Frontal cortex (tissue), 4 donors: Measurements from ENCODE around the gene HJV. TPM values are rescaled to one million over a fixed set of nuclear protein-coding genes. Genes with fewer than 3 reads are reported as not detected.

Experiments used
- DNase-seq, 2 donors: peaks; one replicate each; pipeline ENCODE4 v3.0.0; 2012; ENCODE audit warnings: low spot score in 2 of 2
- FAIRE-seq: peaks from 2 replicates; lab custom pipeline; 2012; peaks lifted over from hg19 to GRCh38; lab: Jason Lieb, UNC
- total RNA-seq: library from RNA; depleted of rRNA; stranded (reverse); fragments of >200 nt; gene quantifications from one replicate; pipeline ENCODE4 v1.2.3, GENCODE V29; 2014
- donor health status: control.
- donor health status: control.
- donor health status: control.

The HJV gene
- total RNA-seq, 1 donor from 2014 or later: not detected

DNA sequence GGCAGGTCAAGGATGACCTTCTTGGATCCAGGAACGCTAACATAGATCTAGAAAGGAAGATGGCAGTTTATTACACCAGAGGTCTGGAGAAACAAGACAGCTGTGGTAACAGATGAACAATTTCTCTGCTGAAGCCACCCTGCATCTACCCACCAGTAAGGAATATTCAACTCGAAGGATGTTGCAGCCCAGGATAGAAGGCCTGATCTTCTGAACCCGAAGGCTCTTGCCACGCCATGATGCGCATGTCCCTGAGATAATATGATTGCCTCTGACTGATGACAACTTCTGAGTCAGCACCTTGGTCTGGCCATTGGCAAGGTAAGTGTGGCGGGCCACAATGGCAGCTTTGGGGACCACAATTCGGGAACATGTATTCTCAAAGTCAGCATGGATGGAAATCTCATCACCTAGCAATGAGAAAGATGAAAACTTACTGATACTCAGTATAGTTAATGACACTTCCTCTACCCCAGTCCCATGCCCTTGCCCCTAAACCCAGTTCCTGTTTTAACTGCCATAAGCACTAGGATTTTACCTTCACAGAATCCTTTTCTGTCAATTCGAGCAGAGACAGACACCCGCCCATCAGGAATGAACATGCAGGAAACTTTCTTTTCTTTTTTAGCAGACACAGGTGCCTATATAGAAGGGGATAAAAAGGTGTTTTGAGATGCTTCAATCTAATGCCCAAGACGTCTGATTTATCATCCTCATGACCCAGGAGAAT lies 27.0 kb downstream of the HJV start:
- FAIRE-seq: no peak
- no peak for DNase-seq

- DNase-seq: no peak
- FAIRE-seq: no peak
Observed at GRCh38 chr1:145993618-145994390, 27.7 kb downstream of the HJV start.

GRCh38 chr1:145992958-145993617 lies 28.4 kb downstream of the HJV start:
- DNase-seq: no peak
- FAIRE-seq: no peak

GRCh38 chr1:145992502-145992936 lies 29.0 kb downstream of the HJV start:
- no peak for FAIRE-seq

GRCh38 chr1:145991735-145992412 lies 29.7 kb downstream of the HJV start:
- no peak for DNase-seq
- FAIRE-seq: no peak

More at GRCh38 chr1:145992502-145992936, 29.0 kb downstream of the HJV start:
- no peak for DNase-seq

DNA sequence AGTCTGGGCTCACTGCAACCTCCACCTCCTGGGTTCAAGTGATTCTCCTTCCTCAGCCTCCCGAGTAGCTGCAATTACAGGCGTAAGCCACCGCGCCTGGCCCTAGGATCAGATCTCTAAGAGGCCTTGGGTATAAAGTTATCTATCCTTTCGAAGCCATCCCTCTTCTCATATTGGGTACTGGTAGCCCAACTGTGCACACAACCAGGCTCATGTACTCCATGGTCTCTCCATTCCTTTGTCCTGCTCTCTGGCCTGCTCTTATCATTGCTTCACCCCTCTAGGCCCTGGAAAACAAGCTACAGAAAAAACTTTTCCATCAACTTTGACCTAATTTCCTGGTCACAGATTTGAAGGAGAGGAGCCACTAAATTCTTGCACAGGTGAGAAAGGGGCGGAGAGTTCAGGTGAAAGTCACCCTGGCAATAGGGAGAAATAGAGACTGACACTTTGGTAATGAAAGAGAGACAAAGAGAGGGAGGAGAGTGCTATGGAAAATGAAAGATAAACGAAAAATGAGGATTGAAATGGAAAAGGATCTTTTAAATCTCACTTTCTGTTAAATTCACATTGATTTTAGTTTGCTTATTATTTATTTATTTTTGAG lies 31.2 kb downstream of the HJV start:
- no peak for DNase-seq
- FAIRE-seq: no peak

DNA sequence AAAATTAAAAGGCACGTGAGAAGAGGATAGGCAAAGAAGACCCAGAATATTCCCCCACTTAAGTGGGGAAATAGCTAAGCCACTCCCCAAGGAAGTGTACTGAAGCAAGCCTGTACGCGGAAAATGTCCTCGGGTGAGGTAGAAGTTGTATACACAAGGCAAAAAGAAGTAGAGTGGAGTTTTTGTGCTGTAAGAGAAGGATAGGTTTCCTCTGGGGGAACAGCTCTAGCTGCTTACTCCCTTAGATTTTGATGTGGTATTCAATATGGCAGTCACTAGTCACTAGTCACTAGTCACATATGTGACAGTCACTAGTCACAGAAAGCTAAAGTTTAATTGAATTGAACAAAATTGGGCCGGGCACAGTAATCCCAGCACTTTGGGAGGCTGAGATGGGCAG lies 32.8 kb downstream of the HJV start:
- DNase-seq: no peak
- FAIRE-seq: no peak

DNA sequence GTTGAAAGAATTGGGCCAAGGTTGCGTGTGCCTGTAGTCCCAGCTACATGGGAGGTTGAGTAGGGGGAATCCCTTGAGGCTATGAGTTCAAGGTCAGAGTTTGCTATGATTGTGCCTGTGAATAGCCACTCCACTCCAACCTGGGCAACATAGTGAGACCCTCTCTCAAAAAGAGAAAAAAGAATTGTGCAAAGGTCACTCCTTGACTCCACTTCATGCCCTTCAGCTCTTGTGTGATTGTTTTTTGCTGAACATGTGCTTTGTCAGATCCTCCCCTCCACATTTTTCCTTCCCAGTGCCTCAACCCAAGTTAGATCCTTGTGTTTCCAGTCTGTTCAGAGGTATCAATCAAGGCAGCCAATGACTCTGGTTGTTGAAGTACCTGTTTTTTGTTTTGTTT lies 33.6 kb downstream of the HJV start:
- DNase-seq: no peak
- no peak for FAIRE-seq

DNA sequence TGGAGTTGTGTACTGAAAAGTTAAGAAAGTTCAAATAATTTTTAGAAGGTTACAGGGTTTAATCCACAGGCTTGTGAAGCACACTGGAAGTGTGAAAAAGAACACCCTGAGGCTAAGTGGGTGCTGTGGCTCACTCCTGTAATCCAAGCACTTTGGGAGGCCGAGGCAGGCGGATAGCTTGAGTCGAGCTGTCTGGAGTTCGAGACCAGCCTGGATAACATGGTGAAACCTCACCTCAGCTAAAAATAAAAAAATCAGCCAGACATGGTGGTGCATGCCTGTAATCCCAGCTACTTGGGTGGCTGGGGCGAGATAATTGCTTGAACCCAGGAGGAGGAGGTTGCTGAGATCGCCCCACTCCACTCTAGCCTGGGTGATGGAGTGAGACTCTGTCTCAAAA lies 35.0 kb downstream of the HJV start:
- FAIRE-seq: no peak
- DNase-seq: no peak

DNA sequence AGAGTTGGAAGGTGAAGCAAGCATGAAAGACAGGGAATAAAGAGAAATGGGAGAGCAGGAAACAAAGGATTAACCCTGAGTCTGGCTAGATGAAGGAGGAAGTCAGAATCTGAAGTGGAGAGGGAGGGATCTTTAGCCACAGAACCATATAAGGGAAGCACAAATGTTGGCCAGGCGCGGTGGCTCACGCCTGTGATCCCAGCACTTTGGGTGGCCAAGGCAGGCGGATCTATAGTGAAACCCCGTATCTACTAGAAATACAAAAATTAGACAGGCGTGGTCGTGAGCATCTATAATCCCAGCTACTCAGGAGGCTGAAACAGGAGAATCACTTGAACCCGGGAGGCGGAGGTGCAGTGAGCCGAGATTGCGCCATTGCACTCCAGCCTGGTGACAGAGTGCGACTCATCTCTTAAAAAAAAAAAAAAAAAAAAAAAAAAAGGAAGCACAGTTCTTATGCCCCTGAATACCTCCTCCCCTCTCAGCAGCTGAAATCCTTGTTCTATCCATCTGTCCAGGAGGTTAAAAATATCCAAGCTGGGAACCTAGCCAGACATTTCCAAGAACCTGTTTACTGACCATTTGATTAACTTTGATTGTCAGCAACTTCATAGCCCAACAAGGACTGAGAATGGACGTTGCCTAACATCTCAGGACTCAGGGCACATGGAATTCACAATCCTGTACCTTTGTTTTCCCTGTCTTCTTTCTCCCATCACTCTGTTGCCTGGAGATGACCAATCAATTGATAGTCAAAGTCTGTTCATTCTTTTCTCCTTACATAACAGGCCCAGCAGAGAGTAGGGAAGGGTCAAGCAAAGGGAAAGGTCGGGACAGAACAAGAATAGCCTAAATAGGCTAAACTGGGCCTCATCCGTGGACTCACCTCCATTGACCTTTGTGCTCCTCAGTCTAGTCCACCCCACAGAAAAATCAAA lies 35.8 kb downstream of the HJV start:
- DNase-seq: no peak
- FAIRE-seq: no peak

DNA sequence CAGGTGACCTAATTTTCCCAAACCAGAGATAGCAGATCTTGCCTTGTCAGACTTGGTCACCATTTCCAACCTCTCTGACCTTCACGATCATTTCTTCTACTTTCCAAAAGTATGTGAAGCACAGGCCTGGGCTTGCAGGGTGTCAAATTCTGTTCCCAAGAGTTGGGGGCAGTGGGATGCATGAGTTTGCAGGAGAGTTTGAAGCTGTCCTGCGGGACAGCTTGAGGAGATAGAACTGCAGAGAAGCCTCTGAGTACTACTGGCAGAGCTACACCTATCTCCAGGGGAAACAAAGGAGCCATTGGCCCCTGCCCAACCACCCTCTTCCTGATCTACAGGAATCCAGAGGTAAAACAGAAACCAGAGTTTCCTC lies 36.4 kb downstream of the HJV start:
- no peak for FAIRE-seq
- DNase-seq: no peak

DNA sequence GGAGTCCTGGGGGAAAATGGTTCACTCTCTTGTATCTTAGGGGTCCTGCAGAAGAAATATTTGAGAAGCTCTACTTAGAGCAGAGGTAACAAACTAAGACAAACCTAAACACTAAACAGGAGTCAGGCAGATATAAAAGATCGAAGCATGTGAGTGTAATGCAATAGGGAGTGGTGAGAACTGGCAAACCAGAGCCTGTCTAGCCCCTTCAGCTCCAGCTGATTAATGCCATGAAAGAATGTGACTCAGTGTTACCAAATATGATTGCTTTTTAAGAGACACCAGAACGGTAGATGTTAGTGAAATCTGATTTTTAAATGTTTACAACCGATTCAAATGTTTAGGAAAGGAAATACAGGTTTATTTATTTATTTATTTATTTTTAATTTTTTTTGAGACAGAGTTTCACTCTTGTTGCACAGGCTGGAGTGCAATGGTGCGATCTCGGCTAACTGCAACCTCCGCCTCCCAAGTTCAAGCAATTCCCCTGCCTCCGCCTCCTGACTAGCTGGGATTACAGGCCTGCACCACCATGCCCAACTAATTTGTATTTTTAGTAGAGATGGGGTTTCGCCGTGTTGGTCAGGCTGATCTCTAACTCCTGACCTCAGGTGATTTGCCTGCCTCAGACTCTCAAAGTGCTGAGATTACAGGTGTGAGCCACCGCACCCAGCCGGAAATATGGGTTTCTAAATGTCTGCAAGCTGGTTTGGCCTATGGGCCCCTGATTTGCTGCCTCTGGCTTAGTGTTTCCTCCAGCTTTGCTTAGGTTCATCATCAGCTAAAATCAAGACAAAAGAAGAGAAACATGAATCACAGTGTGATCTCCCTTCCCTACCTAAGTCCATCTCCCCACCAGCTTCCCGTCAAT lies 37.3 kb downstream of the HJV start:
- no peak for FAIRE-seq
- no peak for DNase-seq

DNA sequence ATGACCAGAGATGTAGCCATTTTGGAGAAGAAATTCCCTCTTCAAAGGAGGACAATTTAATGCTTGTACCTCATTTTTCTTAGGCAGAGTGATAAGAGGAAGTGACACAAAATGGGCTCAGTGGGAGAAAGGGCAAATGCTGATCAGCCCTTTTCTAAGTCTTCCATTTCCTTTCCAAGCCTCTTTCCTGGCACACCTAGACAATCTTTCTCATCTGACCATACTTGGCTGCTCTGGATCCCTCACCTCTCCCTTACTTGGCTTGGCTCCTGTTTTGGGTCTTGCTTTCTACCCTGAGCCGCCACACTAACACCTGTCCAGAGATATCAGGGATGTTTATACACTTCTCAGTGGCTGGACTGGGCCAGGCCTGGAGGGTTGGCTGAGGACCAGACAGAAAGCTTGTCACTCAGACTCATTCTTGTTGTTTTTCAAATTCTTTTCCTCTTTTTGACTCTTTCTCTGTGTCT lies 38.3 kb downstream of the HJV start:
- no peak for FAIRE-seq

GRCh38 chr1:145982010-145982723 lies 39.4 kb downstream of the HJV start:
- FAIRE-seq: no peak

More for the DNA sequence above, 38.3 kb downstream of the HJV start:
- DNase-seq: no peak

GRCh38 chr1:145980457-145980994 lies 41.0 kb downstream of the HJV start:
- no peak for DNase-seq
- no peak for FAIRE-seq

More at GRCh38 chr1:145982010-145982723, 39.4 kb downstream of the HJV start:
- no peak for DNase-seq

GRCh38 chr1:145979746-145980456 lies 41.6 kb downstream of the HJV start:
- no peak for DNase-seq
- FAIRE-seq: no peak
